HG02943 (cell line): ENCODE data around the gene TPX2.
"Not testable (repeated sequence)": the region's sequence is repeated elsewhere in the genome, so short reads cannot be mapped to it uniquely, and the experiment has no call there.

ENCODE experiments used
- ATAC-seq: cut with Tn5 transposase; IDR thresholded peaks from one replicate; pipeline ENCODE4 v1.9.1; 2021; ENCODE audit warnings: mild to moderate bottlenecking, low read depth, moderate library complexity; ENCODE audit not compliant: unreplicated experiment

The TPX2 gene

GRCh38 chr20:31718952-31719643 is 20.0 kb upstream of the TPX2 start:
- no peak for ATAC-seq

DNA sequence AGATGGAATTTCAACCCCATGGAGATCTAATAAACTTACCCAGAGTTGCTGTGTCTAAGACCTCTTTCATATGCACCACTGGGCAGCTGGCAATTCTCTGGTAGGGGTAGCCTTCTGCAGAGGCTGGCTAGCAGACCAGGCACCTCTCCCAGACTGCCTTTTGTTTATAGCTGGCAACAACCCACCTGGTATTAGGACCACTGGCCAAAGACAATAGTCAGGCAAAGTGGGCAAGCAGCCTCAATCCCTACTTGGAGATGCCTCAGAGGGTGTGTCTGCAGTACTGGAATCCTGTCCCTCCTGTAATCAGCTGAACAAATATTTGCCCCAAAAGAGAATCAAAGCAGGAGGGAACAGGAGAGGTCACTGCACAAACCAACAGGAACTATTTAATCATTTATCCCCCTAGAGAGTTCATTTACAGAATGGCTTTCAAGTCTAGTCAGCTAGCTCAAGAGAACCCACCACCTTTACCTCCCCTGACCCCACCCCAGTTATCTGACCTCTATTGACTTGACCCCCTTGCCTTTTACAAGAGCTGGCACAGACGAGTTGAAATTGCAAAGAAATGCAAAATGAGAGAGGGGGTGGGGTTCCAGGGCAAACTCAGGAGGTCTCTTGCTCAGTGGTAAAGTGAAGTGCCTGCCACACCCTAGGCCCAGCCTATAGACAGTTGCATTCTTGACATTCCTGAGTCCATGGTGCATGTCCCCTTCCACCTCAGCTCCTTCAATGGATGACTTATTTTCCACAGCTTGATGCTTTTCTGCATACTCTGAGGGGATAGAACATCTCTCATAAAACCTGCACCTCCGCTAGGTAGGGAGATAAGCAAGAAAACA is 19.2 kb upstream of the TPX2 start:
- ATAC-seq, result no peak

- no peak for ATAC-seq
These were observed 18.3 kb upstream of the TPX2 start for GRCh38 chr20:31720486-31721407.

- ATAC-seq, result no peak
These were observed 17.5 kb upstream of the TPX2 start for GRCh38 chr20:31721408-31722256.

DNA sequence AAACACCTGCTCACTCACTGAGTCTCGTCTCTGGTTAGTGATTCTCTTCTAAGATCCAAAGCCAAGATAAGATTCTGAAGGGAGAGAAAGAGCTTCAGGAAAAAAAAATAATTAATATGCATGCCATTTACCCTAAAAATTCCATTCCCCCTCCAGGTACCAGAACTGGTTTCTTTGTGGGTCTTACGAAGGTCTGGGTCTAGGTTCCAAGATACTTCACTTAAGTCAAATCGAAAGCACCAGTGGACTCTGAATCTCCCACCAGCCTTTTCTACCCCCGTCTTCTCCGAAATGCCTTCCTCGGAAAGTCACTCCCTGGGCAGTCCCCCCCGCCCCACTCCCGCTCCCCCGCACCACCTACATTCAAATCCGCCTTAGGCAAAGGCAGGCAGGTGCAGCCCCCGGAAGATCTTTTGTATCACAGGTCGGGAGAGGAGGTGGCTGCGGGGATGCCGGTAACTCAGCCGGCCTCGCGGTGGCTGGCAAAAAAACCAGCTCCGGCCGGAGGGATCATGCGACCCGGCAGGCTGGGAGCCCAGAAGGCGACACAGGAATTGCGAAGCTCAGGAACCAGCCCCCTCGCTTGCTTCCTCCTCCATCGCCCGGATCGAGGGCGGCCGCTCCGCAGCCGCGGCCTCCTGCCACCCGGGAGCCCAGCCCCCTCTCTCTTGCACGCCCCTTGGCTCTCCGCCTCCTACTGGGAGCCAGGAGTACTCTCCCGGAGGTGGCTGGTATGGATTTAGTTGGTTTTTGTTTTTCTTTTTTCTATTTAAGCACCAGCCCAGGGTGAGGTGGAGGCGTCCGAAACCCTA is 16.6 kb upstream of the TPX2 start, which contains the start of gene BCL2L1:
TSS of gene BCL2L1 (minus strand) at position 612 of the 812 bp plus-strand sequence. CDS start 650 bp downstream, outside the sequence.
- no peak for ATAC-seq

- ATAC-seq, result no peak
These were observed 16.1 kb upstream of the TPX2 start for GRCh38 chr20:31723069-31723318.

DNA sequence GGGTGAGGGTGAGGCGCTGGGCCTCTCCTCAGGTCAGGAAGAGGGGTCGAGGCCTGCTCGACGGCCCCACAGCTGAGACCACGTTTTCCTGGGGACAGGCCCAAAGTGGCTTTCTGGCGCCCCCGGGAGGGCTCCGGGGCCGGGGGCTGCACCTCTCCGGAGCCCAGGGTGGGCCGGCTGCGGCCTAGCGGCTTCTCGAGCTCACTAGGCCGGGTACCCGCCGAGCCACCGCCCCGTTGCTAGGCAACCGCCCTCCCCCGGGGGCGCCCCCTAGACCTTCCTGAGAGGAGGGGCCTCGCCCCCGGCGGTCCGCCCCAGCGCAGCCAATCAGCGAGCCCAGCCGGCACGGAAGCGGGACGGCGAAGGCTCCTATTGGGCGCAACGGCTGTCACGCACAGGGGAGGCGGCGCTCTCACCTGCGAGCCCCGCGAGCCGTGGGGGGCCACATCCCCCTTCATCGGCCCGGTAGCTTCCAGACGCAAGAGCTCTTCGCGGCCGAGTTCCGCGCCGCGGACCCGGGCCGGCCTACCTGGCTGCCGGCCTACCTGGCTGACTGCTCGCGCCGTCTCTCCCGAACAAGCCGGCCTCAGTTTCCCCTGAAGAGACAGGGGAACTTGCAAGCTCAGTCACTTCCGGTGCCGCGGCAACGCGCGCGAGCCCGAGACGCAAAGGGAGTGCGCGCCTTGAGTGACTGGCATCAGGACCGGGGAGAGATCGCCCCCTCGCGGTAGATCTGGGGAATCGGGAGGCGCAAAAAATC is 15.6 kb upstream of the TPX2 start:
- peak; percentile 83 for ATAC-seq

GRCh38 chr20:31731321-31731717 is 7.8 kb upstream of the TPX2 start:
- ATAC-seq, result no peak

DNA sequence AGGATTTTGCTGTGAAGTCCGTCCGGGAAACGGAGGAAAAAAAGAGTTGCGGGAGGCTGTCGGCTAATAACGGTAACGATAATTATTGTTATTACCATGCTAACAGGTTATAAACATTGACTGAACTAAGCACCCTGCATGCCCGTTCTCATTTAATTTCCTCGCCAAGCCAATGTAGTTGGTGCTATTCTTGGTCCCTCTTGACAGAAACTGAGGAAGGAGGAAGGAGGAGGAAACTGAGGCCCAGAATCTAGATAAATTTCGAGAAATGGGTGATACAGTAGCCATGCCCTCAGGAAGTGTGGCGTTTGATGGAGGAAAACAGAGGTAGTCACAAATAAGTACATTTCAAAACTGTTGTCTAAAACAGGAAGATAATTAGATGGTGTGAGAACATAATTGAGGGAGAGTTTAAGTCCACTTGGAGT is 474 bp downstream of the TPX2 start:
- no peak for ATAC-seq

- ATAC-seq, result no peak
These were observed 1.1 kb downstream of the TPX2 start for GRCh38 chr20:31740208-31740607.

- ATAC-seq, result no peak
These were observed 1.7 kb downstream of the TPX2 start for GRCh38 chr20:31740656-31741323.

GRCh38 chr20:31746068-31746878 is 7.2 kb downstream of the TPX2 start:
- ATAC-seq, result no peak

GRCh38 chr20:31747028-31747427 is 7.9 kb downstream of the TPX2 start:
- ATAC-seq, result not testable (repeated sequence)

DNA sequence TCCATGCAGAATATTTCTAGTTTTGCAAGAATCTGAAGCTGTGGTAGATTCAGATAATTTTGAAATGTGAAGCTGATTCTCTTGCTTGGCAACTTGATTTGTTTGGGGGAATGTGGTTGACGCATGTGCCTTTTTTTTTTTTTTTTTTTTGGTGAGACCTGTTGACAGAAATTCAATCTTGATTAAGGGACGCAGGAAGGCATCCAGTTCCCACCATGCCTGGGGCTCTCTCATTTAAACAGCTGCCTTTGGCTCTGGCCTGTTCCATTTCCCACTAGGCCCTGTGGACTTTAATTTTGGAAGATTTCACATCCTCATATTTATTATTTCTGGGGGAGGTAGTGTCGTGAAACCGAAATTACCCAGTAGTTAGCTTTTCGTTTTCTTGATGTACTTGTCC is 8.6 kb downstream of the TPX2 start:
- ATAC-seq, result no peak

DNA sequence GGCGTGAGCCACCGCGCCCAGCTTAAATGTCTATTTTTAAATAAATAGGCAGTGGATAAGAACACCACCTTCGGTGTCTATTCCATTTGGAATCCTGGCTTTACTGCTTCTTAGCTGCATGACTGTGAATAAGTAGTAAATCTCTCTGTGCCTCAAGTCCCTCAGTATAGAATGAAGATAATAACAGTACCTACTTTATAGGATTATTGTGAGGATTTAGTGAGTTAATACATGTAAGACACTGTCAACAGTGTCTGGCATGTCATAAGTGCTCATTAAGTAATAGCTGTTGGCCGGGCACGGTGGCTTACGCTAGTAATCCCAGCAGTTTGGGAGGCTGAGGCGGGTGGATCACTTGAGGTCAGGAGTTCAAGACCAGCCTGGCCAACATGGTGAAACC is 10.1 kb downstream of the TPX2 start:
- ATAC-seq, result no peak

- no peak for ATAC-seq
These were observed 12.0 kb downstream of the TPX2 start for GRCh38 chr20:31751126-31751525.

DNA sequence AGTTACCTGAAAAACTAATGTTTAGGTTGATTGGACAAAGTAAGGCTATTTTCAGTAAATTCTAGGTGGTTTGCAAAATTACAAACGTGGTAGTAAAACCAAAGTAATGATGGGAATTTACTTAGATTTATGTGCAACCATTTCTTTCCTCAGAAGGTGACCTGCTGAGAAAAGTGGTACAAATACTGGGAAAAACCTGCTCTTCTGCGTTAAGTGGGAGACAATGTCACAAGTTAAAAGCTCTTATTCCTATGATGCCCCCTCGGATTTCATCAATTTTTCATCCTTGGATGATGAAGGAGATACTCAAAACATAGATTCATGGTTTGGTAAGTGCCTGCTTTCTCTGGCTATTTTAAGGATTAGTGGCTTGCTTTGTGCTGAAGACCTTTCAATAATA is 18.2 kb downstream of the TPX2 start:
- ATAC-seq, result no peak
